Activated naive CD4-positive, alpha-beta T cell treated with anti-CD3 and anti-CD28 coated beads, Interleukin-2, amount 50 U/mL, for 72 hours (primary cell): Measurements from ENCODE around the gene PLA2G2A. TPM values are rescaled to one million over a fixed set of nuclear protein-coding genes. Genes with fewer than 3 reads are reported as not detected.
"Not testable (repeated sequence)": the region's sequence is repeated elsewhere in the genome, so short reads cannot be mapped to it uniquely, and the experiment has no call there.

Experiments
- ATAC-seq, 2 donors: fragments of 150-1000 bp; cut with Tn5 transposase; 2 replicates each; pipeline ENCODE4 v1.10.0; 2021; ENCODE audit warnings: mild to moderate bottlenecking in 2 of 2, moderate library complexity in 2 of 2
- DNase-seq, 2 donors: peaks; one replicate each; pipeline ENCODE4 v3.0.0; 2021 to 2022; ENCODE audit warnings: low spot score in 2 of 2
- H3K27ac Mint-ChIP-seq, 2 donors: one replicate each; pipeline ENCODE4 v1.8.0; 2022; ENCODE audit warnings: mild to moderate bottlenecking in 2 of 2, mixed read lengths in 2 of 2
- H3K36me3 Mint-ChIP-seq, 2 donors: one replicate each; pipeline ENCODE4 v1.8.0; 2022; ENCODE audit warnings: mixed read lengths in 2 of 2
- H3K9me3 Mint-ChIP-seq, 2 donors: one replicate each; pipeline ENCODE4 v1.8.0; 2022; ENCODE audit warnings: mixed read lengths in 2 of 2
- total RNA-seq, 2 donors: library from RNA; stranded (reverse); gene quantifications; one replicate each; pipeline ENCODE4 v1.2.3, GENCODE V29; 2022

Gene PLA2G2A
- total RNA-seq, 2 donors from 2014 or later = not detected

DNA sequence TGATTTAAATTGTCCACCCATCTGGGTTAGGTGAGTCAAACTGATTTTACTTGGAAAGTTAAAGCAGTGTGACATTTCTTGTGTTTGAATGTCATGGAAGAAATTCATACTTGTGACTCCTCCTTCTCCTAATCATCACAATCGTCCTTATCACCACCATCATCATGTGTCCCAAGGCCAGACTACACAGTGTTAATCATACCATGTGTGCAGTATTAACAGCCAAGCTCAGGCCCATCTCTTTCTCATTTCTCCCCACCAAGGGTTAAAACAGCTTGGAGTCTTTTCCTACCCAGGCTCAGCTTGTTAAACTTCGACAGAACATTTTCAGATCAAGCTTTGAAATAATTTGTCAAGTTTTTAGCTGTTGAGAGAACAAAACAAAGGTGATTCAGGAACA, 33.5 kb downstream of the PLA2G2A start:
- Mint-ChIP-seq H3K36me3 (no peaks in the 10 kb centered on the region), H3K27ac (no peak overlapping the region), H3K9me3 (no peaks in the 10 kb centered on the region)
- DNase-seq (no peak), ATAC-seq (peak in 1 of 2 donors; percentile 26)

DNA sequence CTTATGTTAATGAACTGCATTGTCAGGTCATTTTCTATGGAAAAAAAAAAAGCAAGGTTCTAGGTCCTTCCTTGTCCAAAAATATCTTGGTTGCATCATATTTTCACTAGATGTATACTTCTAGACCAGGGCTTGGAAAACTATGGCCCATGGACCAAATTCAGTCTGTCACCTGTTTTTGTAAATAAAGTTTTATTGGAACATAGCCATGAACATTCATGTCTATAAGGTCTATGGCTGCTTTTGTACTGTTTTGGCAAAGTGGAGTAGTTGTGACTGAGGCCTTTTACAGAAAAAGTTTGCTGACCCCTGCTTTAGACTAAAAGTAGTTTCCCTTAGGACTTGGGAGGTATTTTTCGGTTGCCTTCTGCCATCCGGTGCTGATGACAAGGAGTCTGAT, 36.8 kb downstream of the PLA2G2A start:
- ATAC-seq (no peak), DNase-seq (no peak)
- Mint-ChIP-seq H3K27ac (no peak overlapping the region), H3K36me3 (no peaks in the 10 kb centered on the region), H3K9me3 (peaks cover 0 to 6% of the 10 kb centered on the region in 2 donors)

DNA sequence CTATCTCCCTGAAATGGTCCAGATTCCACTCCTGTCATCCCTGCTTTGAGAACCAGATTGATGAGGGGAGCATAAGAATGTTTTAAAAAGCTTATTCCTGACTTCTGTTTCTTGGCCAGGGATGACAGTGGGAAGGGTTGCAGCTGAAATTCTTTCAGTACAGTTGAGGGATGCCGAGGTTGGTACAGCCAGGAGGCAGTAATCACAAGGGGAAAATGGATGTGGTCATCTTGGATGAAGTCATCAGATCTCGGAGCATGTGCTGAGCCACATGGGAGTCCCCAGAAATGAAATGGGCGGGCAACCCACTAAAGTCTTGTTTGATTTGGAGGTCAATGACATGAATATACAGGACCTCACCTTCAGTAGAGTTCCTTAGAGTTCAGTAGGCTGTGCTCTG, 37.3 kb downstream of the PLA2G2A start:
- Mint-ChIP-seq H3K27ac (no peak overlapping the region), H3K36me3 (no peaks in the 10 kb centered on the region), H3K9me3 (peaks cover 0 to 6% of the 10 kb centered on the region in 2 donors)
- ATAC-seq (no peak), DNase-seq (no peak)

DNA sequence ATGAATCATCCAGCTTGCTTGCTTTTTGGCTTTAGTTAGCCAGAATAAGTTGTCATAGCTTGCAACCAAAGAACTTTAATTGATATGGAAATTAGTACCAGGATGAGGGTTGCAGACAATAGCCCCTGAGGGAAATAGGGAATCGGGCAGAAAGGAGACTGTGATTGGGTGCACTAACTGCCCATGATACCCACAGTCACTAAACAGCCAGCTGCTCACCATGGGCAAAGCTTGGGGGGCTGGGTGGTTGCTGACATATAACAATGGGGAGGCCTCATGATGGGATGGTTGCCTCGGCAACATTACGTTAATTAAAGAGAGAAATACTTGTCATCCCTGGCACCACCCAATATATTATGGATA, 38.2 kb downstream of the PLA2G2A start:
- Mint-ChIP-seq H3K27ac (no peak overlapping the region), H3K9me3 (peaks cover 0 to 6% of the 10 kb centered on the region in 2 donors), H3K36me3 (no peaks in the 10 kb centered on the region)
- DNase-seq (no peak), ATAC-seq (no peak)

DNA sequence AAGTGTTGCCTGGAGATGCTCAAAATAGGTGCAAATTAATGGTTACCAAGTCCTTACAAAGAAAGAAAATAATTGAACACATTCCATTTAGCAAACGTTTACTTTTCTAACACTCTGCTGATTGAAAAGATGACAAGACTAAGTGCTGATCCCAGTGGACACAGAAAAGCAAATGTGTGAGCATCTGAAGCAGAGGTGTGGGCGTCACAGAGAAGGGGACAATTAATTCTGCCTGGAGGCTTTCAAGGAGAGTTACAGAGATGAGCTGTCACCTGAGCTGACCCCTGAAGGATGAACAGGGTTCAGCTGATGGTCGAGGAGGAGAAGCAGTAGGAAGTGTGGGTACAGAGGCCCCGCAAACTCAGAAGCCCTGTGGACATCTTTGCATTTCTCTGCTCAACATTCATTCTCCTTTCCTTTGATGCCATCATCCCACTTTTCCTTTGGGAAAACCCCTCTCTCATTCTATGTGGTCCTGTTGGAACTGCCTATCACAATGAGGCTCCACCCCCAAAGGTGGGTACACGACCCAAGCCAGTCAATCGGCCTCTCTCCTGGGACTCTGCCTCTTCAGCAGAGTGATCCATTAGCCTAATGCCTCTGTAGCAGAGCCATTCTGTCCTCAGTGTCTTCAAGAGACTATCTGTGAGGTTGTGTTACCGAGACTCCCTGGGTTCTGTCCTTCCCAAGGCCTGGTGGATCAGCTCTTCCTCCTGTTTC, 38.8 kb downstream of the PLA2G2A start:
- peaks cover 0 to 6% of the 10 kb centered on the region in 2 donors for H3K9me3 Mint-ChIP-seq
- DNase-seq = no peak
- no peaks in the 10 kb centered on the region for H3K36me3 Mint-ChIP-seq
- no peak overlapping the region for H3K27ac Mint-ChIP-seq
- ATAC-seq = no peak

DNA sequence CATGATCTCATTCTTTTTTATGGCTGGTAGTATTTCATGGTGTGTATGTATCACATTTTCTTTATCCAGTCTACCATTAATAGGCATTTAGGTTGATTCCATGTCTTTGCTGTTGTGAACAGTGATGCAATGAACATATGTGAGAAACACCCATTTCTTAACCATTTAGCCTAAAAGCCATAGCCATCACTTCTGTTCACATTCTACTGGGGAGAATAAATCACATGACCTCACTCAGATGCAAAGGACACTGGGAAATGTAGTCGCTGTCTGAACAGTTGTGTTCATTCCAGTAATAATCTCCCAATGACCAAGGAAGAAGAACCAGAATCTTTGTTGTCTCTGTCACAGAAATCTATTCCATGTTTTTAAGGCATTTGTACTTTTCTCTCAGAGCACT, 40.9 kb downstream of the PLA2G2A start:
- ATAC-seq = no peak

DNA sequence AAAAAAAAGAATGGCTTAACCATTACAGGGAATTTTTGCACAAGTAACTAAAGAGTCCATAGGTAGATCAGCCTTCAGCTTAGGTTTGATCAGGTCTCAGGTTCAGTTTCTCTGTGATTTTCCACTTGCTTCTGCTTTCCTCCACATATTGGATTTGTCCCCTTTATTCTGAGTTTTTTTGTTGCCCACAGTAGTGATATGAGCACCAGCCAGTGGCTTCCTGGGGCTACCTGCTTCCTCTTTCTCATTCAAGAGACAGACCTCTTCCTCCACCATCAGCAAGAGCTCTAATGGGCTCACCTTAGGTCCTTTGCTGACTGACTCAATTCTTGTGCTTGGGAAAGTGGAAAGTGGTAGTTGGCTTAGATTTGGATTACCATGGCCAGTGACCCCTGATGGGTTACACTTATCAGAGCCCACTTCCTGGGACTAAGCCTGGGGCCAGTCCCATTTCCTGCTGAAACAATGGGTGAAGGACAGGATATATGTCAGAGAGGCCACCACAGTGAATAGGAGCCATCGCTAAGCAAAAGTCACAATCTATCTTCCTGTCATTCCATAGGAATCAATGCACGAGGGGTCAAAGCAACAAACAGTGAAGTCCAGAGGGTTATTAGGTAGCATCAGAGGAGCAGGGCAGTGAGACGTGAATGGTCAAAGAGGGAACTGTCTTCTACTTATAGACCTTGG, 43.2 kb downstream of the PLA2G2A start:
- H3K9me3 Mint-ChIP-seq = peaks cover 7 to 19% of the 10 kb centered on the region in 2 donors
- H3K27ac Mint-ChIP-seq = no peak overlapping the region
- peaks cover 8 to 14% of the 10 kb centered on the region in 2 donors for H3K36me3 Mint-ChIP-seq
- DNase-seq (no peak), ATAC-seq (no peak)

More for the DNA sequence above, 40.9 kb downstream of the PLA2G2A start:
- Mint-ChIP-seq H3K36me3 (no peaks in the 10 kb centered on the region), H3K9me3 (peaks cover 0 to 6% of the 10 kb centered on the region in 2 donors), H3K27ac (no peak overlapping the region)
- no peak for DNase-seq

DNA sequence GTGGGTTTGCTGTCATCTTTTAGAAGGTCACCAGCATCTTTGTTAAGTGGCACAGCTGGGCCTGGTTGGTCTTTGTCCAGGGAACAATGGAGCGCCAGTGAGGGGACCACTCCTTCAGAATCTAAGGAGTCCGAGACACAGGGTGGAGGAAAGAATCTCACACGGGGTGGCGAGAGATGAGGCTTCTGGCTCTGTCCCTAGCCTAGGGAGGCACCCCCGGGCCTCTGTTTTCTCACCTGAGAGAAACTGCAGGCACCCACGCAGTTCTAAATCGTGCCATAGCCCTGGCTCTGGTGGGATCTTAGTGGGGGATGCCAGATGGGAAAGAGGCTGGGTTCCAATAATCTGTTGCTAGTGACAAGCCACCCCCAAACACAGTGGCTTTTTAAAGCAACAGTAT, 45.1 kb downstream of the PLA2G2A start:
- H3K9me3 Mint-ChIP-seq = peaks cover 7 to 19% of the 10 kb centered on the region in 2 donors
- peaks cover 8 to 14% of the 10 kb centered on the region in 2 donors for H3K36me3 Mint-ChIP-seq
- DNase-seq (no peak), ATAC-seq (no peak)
- no peak overlapping the region for H3K27ac Mint-ChIP-seq

DNA sequence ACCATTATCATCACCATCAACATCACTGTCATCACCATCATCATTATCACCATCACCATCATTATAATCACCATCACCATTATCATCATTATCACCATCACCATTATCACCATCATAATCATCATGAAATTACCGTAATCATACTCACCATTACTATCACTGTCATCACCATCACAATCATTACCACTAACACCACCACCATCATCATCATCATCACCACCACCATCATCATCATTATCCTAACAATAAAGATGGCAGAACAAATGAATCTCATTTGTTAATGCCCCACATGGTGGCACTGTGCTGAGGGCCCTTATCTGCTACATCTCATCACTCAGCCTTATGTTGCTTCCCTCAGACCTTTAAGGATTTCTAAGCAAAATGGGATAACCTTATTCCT, 46.6 kb downstream of the PLA2G2A start:
- Mint-ChIP-seq H3K27ac (no peak overlapping the region), H3K9me3 (peaks cover 7 to 13% of the 10 kb centered on the region in 2 donors), H3K36me3 (peaks cover 8 to 14% of the 10 kb centered on the region in 2 donors)
- DNase-seq = no peak
- ATAC-seq = no peak

DNA sequence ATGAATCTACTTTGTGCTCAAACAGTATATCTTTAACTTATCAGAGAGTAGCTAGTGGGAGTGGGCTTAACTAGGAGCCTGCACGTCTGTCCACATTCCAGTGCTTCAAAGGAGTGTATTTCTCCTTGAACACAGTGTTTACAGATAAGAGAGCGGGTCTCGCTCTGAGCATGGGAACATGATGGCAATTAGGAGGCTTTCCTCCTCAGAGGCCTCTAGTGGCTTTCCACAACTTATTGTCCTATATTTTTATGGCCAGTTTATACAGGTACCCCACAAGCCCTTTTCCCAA, 52.3 kb downstream of the PLA2G2A start:
- H3K27ac Mint-ChIP-seq, H3K9me3 Mint-ChIP-seq, H3K36me3 Mint-ChIP-seq, DNase-seq, ATAC-seq: not testable (repeated sequence)

DNA sequence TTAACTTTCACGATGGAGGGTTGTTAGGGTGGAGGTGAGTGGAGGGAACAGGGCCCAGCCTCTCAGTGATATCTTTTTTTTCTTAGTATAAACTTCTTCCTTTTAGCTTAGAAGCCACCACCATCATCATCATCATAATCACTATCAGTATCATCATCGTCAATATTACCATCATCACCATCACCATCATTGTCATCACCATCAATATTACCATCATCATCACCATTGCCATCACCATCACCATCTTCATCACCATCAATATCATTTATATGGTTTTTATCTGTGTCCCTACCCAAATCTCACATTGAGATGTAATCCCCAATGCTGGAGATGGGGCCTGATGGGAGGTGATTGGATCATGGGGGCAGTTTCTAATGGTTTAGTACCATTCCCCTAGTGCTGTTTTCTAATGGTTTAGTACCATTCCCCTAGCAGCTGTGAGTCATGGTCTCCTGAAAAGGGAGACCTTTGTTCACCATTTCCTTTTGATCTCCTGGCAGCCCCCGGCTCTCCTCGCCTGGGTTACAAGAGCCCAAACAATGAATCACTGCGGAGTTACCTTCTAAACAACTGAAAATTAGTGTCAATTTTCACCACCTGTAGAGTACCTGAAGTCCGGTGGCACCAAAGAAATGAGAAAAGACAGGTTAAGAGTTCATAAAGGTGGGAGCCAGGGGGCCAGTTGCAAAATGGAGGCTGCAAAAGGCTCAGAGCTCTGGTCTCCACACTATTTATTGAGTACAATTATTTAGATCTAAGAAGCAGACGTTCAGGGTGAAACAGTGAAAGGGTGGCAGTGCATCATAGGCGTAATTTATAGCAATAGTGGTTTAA, 52.9 kb downstream of the PLA2G2A start:
- no peaks in the 10 kb centered on the region for H3K9me3 Mint-ChIP-seq
- no peaks in the 10 kb centered on the region for H3K36me3 Mint-ChIP-seq
- no peak for DNase-seq
- no peak overlapping the region for H3K27ac Mint-ChIP-seq
- ATAC-seq = peak; percentile 45 to 58

Other genes with a start within 250 kb of the PLA2G2A start
- gene TMCO4, start 179.7 kb downstream of the PLA2G2A start, total RNA-seq = 10 to 100 TPM in 1 of 2 donors, 1 to 10 TPM in 1; 6.9 to 18.7 TPM
- not detected for gene RNF186, start 164.3 kb downstream of the PLA2G2A start, total RNA-seq
- gene OTUD3, start 97.2 kb downstream of the PLA2G2A start, total RNA-seq = 10 to 100 TPM; 11.7 to 23.2 TPM
- not detected for gene PLA2G2E, start 56.0 kb downstream of the PLA2G2A start, total RNA-seq
- not detected for gene PLA2G5, start 90.6 kb upstream of the PLA2G2A start, total RNA-seq
- gene PLA2G2D, start 139.9 kb upstream of the PLA2G2A start, total RNA-seq = not detected
- gene PLA2G2F, start 159.7 kb upstream of the PLA2G2A start, total RNA-seq = not detected
- gene UBXN10, start 206.5 kb upstream of the PLA2G2A start, total RNA-seq = 1 to 10 TPM in 1 of 2 donors, under 1 TPM in 1; 0.09 to 1.3 TPM
- gene PLA2G2C, start 206.9 kb upstream of the PLA2G2A start, total RNA-seq = under 1 TPM in 1 of 2 donors, not detected in 1; 0.58 TPM